Osteoblast (primary cell): ENCODE data around the gene CD4. TPM values are rescaled to one million over a fixed set of nuclear protein-coding genes. Genes with fewer than 3 reads are reported as not detected.
"Not testable (repeated sequence)": the region's sequence is repeated elsewhere in the genome, so short reads cannot be mapped to it uniquely, and the experiment has no call there.

Source experiments
- DNase-seq: peaks from one replicate; pipeline ENCODE4 v3.0.0; 2011; ENCODE audit warnings: low spot score, mixed read lengths; ENCODE audit not compliant: insufficient read length; ENCODE audit errors: missing footprints
- H2AFZ ChIP-seq: 2 replicates; pipeline ENCODE4 v1.6.0; 2011; ENCODE audit warnings: mild to moderate bottlenecking, low read length
- H3K27ac ChIP-seq: 2 replicates; pipeline ENCODE4 v1.5.1; 2011; ENCODE audit warnings: mild to moderate bottlenecking, low read depth, low read length, moderate library complexity
- H3K27me3 ChIP-seq: 2 replicates; pipeline ENCODE4 v1.6.0; 2012; ENCODE audit warnings: mild to moderate bottlenecking, control low read depth, inconsistent platforms, low read length, moderate library complexity; ENCODE audit not compliant: insufficient read depth
- H3K36me3 ChIP-seq: 2 replicates; pipeline ENCODE4 v1.5.1; 2011; ENCODE audit warnings: mild to moderate bottlenecking, low read length, control low read depth, moderate library complexity; ENCODE audit not compliant: insufficient read depth
- H3K4me1 ChIP-seq: 2 replicates; pipeline ENCODE4 v1.5.1; 2011; ENCODE audit warnings: mild to moderate bottlenecking, low read length, control low read depth, moderate library complexity; ENCODE audit not compliant: insufficient read depth
- H3K4me2 ChIP-seq: 2 replicates; pipeline ENCODE4 v1.6.0; 2011; ENCODE audit warnings: mild to moderate bottlenecking, low read length; ENCODE audit not compliant: insufficient read depth
- H3K4me3 ChIP-seq: fragments of 200-600 bp; sonication (generic); 3 replicates; pipeline ENCODE4 v1.5.1; 2012; ENCODE audit warnings: mild to moderate bottlenecking, low read length, inconsistent platforms; ENCODE audit not compliant: insufficient read depth
- H3K79me2 ChIP-seq: 2 replicates; pipeline ENCODE4 v1.6.0; 2012; ENCODE audit warnings: mild to moderate bottlenecking, low read length, control low read depth, inconsistent platforms; ENCODE audit not compliant: insufficient read depth
- H3K9me3 ChIP-seq: 2 replicates; pipeline ENCODE4 v1.5.1; 2011; ENCODE audit warnings: low read depth, low read length, control low read depth
- H4K20me1 ChIP-seq: 2 replicates; pipeline ENCODE4 v1.6.0; 2012; ENCODE audit warnings: mild to moderate bottlenecking, low read length, control low read depth; ENCODE audit not compliant: insufficient read depth
- total RNA-seq: library from RNA; depleted of rRNA; stranded (reverse); fragments of >200 nt; gene quantifications from 2 replicates; pipeline ENCODE4 v1.2.3, GENCODE V29; 2012
- TF ChIP-seq, protein P1 (sequence below): IDR thresholded peaks from 2 replicates; pipeline ENCODE4 v1.5.1; 2011; ENCODE audit warnings: mild to moderate bottlenecking, low read depth, low read length, moderate library complexity; ENCODE audit errors: extremely low read depth

The CD4 gene
- total RNA-seq, 1 donor: 10.9 TPM

DNA sequence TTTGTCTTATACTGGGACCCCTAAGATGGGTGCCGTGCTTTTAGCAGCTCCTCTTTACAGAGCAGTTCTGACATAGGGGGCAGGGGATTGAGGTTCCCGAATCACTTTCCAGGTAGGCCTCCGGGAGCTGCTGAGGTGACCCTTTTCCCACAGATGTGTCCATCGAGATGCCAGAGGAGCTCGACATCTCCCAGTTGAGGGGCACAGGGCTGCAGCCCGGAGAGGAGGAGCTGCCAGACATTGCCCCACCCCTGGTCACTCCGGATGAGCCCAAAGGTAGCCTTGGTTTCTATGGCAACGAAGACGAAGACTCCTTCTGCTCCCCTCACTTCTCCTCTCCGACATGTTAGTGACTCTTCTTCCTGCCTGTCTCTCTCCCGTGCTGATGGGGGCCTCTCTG is 73.7 kb downstream of the CD4 start:
- Histone ChIP-seq H3K9me3 (no peaks in the 10 kb centered on the region), H2AFZ (no peak overlapping the region), H3K4me3 (no peak overlapping the region), H4K20me1 (peaks cover 2% of the 10 kb centered on the region), H3K27ac (peak overlapping the region; percentile 74), H3K36me3 (peaks cover 67% of the 10 kb centered on the region), H3K79me2 (peaks cover 6% of the 10 kb centered on the region), H3K27me3 (no peaks in the 10 kb centered on the region), H3K4me1 (peaks cover 11% of the 10 kb centered on the region), H3K4me2 (no peak overlapping the region)
- TF ChIP-seq, protein P1, sequence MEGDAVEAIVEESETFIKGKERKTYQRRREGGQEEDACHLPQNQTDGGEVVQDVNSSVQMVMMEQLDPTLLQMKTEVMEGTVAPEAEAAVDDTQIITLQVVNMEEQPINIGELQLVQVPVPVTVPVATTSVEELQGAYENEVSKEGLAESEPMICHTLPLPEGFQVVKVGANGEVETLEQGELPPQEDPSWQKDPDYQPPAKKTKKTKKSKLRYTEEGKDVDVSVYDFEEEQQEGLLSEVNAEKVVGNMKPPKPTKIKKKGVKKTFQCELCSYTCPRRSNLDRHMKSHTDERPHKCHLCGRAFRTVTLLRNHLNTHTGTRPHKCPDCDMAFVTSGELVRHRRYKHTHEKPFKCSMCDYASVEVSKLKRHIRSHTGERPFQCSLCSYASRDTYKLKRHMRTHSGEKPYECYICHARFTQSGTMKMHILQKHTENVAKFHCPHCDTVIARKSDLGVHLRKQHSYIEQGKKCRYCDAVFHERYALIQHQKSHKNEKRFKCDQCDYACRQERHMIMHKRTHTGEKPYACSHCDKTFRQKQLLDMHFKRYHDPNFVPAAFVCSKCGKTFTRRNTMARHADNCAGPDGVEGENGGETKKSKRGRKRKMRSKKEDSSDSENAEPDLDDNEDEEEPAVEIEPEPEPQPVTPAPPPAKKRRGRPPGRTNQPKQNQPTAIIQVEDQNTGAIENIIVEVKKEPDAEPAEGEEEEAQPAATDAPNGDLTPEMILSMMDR: no peak
- peak; percentile 13 for DNase-seq

DNA sequence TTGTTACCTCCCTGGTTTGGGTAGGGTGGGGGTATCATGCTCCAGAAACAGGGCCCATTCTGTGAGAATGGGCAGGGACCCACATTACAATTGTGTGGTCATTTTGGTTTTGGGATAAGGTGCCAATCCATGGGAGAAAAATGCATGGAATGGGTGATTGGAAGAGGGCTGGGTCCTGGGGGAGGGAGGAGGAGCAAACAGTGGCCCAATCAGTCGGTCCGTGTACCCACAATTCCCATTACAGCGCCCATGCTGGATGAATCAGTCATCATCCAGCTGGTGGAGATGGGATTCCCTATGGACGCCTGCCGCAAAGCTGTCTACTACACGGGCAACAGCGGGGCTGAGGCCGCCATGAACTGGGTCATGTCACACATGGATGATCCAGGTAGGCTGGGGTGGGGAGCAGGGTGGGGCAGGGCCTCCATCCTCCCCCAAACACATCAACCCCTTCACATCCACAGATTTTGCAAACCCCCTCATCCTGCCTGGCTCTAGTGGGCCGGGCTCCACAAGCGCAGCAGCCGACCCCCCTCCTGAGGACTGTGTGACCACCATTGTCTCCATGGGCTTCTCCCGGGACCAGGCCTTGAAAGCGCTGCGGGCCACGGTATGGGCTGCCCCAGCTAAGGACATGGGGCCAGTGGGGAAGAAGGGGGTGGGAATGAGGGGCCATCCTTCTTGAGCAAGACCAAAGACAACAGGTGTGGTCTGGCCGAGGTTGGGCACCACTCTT is 74.4 kb downstream of the CD4 start:
- TF ChIP-seq, protein P1: no peak
- DNase-seq: peak; percentile 98
- Histone ChIP-seq H2AFZ (no peak overlapping the region), H3K27ac (peak overlapping the region; percentile 74), H3K36me3 (peaks cover 60% of the 10 kb centered on the region), H3K9me3 (no peaks in the 10 kb centered on the region), H4K20me1 (peaks cover 9% of the 10 kb centered on the region), H3K4me1 (peaks cover 16% of the 10 kb centered on the region), H3K4me2 (peak overlapping the region; percentile 7), H3K27me3 (no peaks in the 10 kb centered on the region), H3K4me3 (no peak overlapping the region), H3K79me2 (peaks cover 14% of the 10 kb centered on the region)

DNA sequence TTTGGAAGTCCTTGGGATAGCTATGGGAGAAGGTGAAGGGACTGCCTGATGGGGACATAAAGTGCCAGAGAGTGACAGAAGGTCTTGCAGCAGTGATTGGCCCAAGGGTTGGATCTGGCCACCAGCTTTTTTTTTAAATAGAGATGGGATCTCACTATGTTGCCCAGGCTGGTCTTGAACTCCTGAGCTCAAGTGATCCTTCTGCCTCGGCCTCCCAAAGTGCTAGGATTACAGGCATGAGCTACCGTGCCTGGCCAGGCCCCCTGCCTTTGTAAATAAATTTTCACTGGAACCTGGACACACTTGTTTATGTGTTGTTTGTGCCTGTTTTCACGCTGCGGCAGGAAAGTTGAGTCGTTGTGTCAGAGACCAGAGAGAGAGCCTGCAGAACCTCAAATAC is 76.0 kb downstream of the CD4 start:
- H2AFZ ChIP-seq, H3K27me3 ChIP-seq, H3K9me3 ChIP-seq, H3K4me2 ChIP-seq, H3K27ac ChIP-seq, DNase-seq, H3K4me3 ChIP-seq: not testable (repeated sequence)
- H3K36me3 ChIP-seq: peaks cover 59% of the 10 kb centered on the region
- H3K4me1 ChIP-seq: peaks cover 32% of the 10 kb centered on the region
- peaks cover 25% of the 10 kb centered on the region for H4K20me1 ChIP-seq
- peaks cover 29% of the 10 kb centered on the region for H3K79me2 ChIP-seq

DNA sequence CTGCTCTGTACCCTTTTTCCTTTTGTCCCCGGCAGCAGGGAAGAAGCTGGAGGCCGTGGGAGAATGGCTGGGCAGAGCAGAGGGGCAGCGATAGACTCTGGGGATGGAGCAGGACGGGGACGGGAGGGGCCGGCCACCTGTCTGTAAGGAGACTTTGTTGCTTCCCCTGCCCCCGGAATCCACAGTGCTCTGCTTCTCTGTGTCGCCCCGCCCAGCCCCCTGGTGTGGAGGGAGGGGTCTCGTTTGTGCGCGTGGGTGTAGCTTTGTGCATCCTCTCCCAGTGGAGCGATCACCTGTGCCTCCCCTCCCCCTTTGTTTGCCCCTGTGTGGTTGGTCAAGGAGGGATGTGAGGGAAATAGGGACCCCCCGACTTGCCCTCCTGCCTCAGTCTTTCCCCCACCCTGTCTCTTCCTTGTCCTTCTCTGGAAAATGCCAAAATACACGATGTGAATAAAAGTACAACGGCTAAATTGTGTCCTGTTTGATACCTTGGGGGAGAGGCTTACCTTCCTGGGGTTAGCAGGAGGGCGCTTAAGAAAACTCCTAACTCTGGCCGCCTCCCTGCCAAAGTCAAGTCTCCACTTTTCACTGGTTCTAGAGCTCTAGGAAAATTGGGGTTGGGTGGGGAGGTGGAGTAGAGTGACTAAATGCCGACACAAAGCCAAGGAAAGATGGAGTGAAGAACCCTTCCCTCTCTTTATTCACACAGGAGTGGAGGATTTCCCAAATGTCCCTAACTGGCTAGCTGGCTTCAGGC is 77.0 kb downstream of the CD4 start:
- Histone ChIP-seq H3K27me3 (no peaks in the 10 kb centered on the region), H3K36me3 (peaks cover 57% of the 10 kb centered on the region), H3K9me3 (no peaks in the 10 kb centered on the region), H3K4me2 (peak overlapping the region; percentile 88), H2AFZ (no peak overlapping the region), H4K20me1 (peaks cover 33% of the 10 kb centered on the region), H3K79me2 (peaks cover 38% of the 10 kb centered on the region), H3K4me3 (peak overlapping the region; percentile 81), H3K27ac (peak overlapping the region; percentile 52), H3K4me1 (peaks cover 32% of the 10 kb centered on the region)
- DNase-seq: peak; percentile 87
- TF ChIP-seq, protein P1: no peak
